Vagina (tissue), 2 donors: Measurements from ENCODE around the gene ARHGAP18. TPM values are rescaled to one million over a fixed set of nuclear protein-coding genes. Genes with fewer than 3 reads are reported as not detected.
A peak's percentile ranks its signal among the peaks of the same experiment; 100 is the strongest.

ENCODE experiments used
- DNase-seq, 2 donors: peaks; one replicate each; pipeline ENCODE4 v3.0.0-alpha.2; 2017; ENCODE audit errors: extremely low spot score in 2 of 2
- H3K27ac ChIP-seq: fragments of 200-600 bp; sonication (generic); one replicate; pipeline ENCODE4 v1.5.1; 2019
- H3K27me3 ChIP-seq: fragments of 200-600 bp; sonication (generic); one replicate; pipeline ENCODE4 v1.5.1; 2019
- H3K36me3 ChIP-seq, 2 donors: fragments of 200-600 bp; sonication (generic); one replicate each; pipeline ENCODE4 v1.5.1; 2017 to 2019
- H3K4me1 ChIP-seq: fragments of 200-600 bp; sonication (generic); one replicate; pipeline ENCODE4 v1.5.1; 2019
- H3K4me3 ChIP-seq, 2 donors: fragments of 200-600 bp; sonication (generic); 1 replicate in 1 of 2; 2 replicates in 1 of 2; pipeline ENCODE4 v1.5.1; 2016 to 2019
- H3K9me3 ChIP-seq: fragments of 200-600 bp; sonication (generic); one replicate; pipeline ENCODE4 v1.5.1; 2019
- CTCF ChIP-seq, 3 experiments: fragments of 450-650 bp in 2 of 3; fragments of 200-600 bp in 1 of 3; sonication (generic) in 1 of 3; IDR thresholded peaks; one replicate each; pipeline ENCODE4 v1.5.1; 2017 to 2019; ENCODE audit warnings: antibody characterized with exemption in 3 of 3, mild to moderate bottlenecking in 2 of 3, moderate library complexity in 2 of 3
- POLR2A ChIP-seq, 2 donors: fragments of 450-650 bp; IDR thresholded peaks; one replicate each; pipeline ENCODE4 v1.6.1; 2017; ENCODE audit warnings: antibody characterized with exemption in 2 of 2, mild to moderate bottlenecking in 2 of 2, moderate library complexity in 2 of 2
- POLR2AphosphoS5 ChIP-seq, 2 donors: sonication (generic); formaldehyde crosslinking; IDR thresholded peaks; one replicate each; pipeline ENCODE4 v1.9.0; 2017; ENCODE audit warnings: antibody characterized with exemption in 2 of 2, mild to moderate bottlenecking in 2 of 2, low read depth in 1 of 2; ENCODE audit not compliant: insufficient read depth in 1 of 2
- intact Hi-C: fragments of 100-400 bp; cut with DNase I; formaldehyde crosslinking; loops from one replicate; pipeline ENCODE4 v1.15.1; 2023
- total RNA-seq: library from RNA; depleted of rRNA; stranded (reverse); fragments of >200 nt; gene quantifications from one replicate; pipeline ENCODE4 v1.2.3, GENCODE V29; 2016

ARHGAP18 gene
- total RNA-seq, 1 donor from 2014 or later = 7.6 TPM

GRCh38 chr6:129750360-129750759 lies 40.4 kb upstream of the ARHGAP18 start:
- Histone ChIP-seq H3K4me3 (no peak overlapping the region), H3K27me3 (no peaks in the 10 kb centered on the region), H3K27ac (peak overlapping the region; percentile 54), H3K4me1 (peaks cover 30% of the 10 kb centered on the region), H3K36me3 (no peaks in the 10 kb centered on the region), H3K9me3 (no peaks in the 10 kb centered on the region)
- TF ChIP-seq CTCF (IDR thresholded peaks at IDR 0.05) (no peak), POLR2AphosphoS5 (IDR thresholded peaks at IDR 0.05; ENCODE audit: insufficient read depth in 1 of 2, low read depth in 1 of 2) (no peak), POLR2A (IDR thresholded peaks at IDR 0.05) (no peak)
- no peak for DNase-seq
- intact Hi-C loops = no loop called here

- intact Hi-C loops = no loop called here
- Histone ChIP-seq H3K9me3 (no peaks in the 10 kb centered on the region), H3K4me1 (peaks cover 36% of the 10 kb centered on the region), H3K36me3 (no peaks in the 10 kb centered on the region), H3K27me3 (no peaks in the 10 kb centered on the region), H3K4me3 (no peak overlapping the region), H3K27ac (peak overlapping the region; percentile 54)
- DNase-seq = no peak
- TF ChIP-seq POLR2AphosphoS5 (IDR thresholded peaks at IDR 0.05; ENCODE audit: insufficient read depth in 1 of 2, low read depth in 1 of 2) (no peak), POLR2A (IDR thresholded peaks at IDR 0.05) (no peak), CTCF (IDR thresholded peaks at IDR 0.05) (no peak)
Measured at GRCh38 chr6:129749749-129750120, 39.8 kb upstream of the ARHGAP18 start.

- Histone ChIP-seq H3K4me3 (no peak overlapping the region), H3K27ac (peak overlapping the region; percentile 54), H3K4me1 (peaks cover 42% of the 10 kb centered on the region), H3K9me3 (no peaks in the 10 kb centered on the region), H3K36me3 (no peaks in the 10 kb centered on the region), H3K27me3 (no peaks in the 10 kb centered on the region)
- intact Hi-C loops = no loop called here
- TF ChIP-seq POLR2A (IDR thresholded peaks at IDR 0.05) (no peak), CTCF (IDR thresholded peaks at IDR 0.05) (no peak), POLR2AphosphoS5 (IDR thresholded peaks at IDR 0.05; ENCODE audit: insufficient read depth in 1 of 2, low read depth in 1 of 2) (no peak)
- no peak for DNase-seq
Measured at GRCh38 chr6:129748901-129749748, 39.1 kb upstream of the ARHGAP18 start.

- no peak for DNase-seq
- no peak for TF ChIP-seq POLR2A (IDR thresholded peaks at IDR 0.05)
- no peak for TF ChIP-seq CTCF (IDR thresholded peaks at IDR 0.05)
- TF ChIP-seq POLR2AphosphoS5 (IDR thresholded peaks at IDR 0.05; ENCODE audit: insufficient read depth in 1 of 2, low read depth in 1 of 2) = peak in 1 of 2 donors; percentile 43
- H3K27ac ChIP-seq = peak overlapping the region; percentile 54
- no peaks in the 10 kb centered on the region for H3K9me3 ChIP-seq
- H3K4me1 ChIP-seq = peaks cover 47% of the 10 kb centered on the region
- no peak overlapping the region for H3K4me3 ChIP-seq
- no peaks in the 10 kb centered on the region for H3K36me3 ChIP-seq
- H3K27me3 ChIP-seq = no peaks in the 10 kb centered on the region
- intact Hi-C loops = no loop called here
Measured at GRCh38 chr6:129748212-129748900, 38.4 kb upstream of the ARHGAP18 start.
